ENCODE measurements around the gene S100A11.

DNA sequence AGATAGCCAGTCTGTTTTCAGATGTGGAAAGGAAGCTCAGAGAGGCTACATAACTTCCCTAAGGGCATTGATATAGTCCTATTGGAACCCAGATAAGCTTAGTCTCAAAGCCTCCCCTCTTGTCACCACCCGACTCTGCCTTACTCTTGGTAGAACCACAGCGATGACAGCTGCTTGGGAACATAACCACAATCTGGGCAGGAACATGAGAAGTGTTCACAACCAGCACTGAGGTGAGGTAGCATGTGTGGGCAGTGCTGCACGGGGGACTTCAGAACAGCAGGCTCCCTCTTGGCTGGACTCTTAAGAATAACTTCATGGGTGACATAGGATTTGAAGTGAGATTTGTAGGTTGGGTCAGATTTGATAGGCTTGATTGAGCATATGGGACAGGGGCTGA lies 33.8 kb downstream of the S100A11 start:
- TF ChIP-seq RXRA (IDR thresholded peaks at IDR 0.05; ENCODE audit: borderline replicate concordance, low read depth) (no peak), TAF1 (IDR thresholded peaks at IDR 0.05; ENCODE audit: borderline replicate concordance, low read depth, low read length) (no peak), USF2 (IDR thresholded peaks at IDR 0.05; ENCODE audit: borderline replicate concordance, low read depth, low read length) (no peak), FOXM1 (IDR thresholded peaks at IDR 0.05; ENCODE audit: low read depth) (no peak), GABPA (IDR thresholded peaks at IDR 0.05; ENCODE audit: low read depth) (no peak), RAD21 (IDR thresholded peaks at IDR 0.05; ENCODE audit: low read length) (no peak), POLR2AphosphoS5 (IDR thresholded peaks at IDR 0.05; ENCODE audit: low read depth, low read length) (no peak), SMC3 (IDR thresholded peaks at IDR 0.05; ENCODE audit: low read depth, low read length) (no peak), ELF1 (IDR thresholded peaks at IDR 0.05) (no peak)
- TF ChIP-seq, protein P1, sequence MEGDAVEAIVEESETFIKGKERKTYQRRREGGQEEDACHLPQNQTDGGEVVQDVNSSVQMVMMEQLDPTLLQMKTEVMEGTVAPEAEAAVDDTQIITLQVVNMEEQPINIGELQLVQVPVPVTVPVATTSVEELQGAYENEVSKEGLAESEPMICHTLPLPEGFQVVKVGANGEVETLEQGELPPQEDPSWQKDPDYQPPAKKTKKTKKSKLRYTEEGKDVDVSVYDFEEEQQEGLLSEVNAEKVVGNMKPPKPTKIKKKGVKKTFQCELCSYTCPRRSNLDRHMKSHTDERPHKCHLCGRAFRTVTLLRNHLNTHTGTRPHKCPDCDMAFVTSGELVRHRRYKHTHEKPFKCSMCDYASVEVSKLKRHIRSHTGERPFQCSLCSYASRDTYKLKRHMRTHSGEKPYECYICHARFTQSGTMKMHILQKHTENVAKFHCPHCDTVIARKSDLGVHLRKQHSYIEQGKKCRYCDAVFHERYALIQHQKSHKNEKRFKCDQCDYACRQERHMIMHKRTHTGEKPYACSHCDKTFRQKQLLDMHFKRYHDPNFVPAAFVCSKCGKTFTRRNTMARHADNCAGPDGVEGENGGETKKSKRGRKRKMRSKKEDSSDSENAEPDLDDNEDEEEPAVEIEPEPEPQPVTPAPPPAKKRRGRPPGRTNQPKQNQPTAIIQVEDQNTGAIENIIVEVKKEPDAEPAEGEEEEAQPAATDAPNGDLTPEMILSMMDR (IDR thresholded peaks at IDR 0.05): no peak
- TF ChIP-seq, protein P2, sequence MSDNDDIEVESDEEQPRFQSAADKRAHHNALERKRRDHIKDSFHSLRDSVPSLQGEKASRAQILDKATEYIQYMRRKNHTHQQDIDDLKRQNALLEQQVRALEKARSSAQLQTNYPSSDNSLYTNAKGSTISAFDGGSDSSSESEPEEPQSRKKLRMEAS (IDR thresholded peaks at IDR 0.05; ENCODE audit: low read depth): no peak
- TF ChIP-seq, protein P3, sequence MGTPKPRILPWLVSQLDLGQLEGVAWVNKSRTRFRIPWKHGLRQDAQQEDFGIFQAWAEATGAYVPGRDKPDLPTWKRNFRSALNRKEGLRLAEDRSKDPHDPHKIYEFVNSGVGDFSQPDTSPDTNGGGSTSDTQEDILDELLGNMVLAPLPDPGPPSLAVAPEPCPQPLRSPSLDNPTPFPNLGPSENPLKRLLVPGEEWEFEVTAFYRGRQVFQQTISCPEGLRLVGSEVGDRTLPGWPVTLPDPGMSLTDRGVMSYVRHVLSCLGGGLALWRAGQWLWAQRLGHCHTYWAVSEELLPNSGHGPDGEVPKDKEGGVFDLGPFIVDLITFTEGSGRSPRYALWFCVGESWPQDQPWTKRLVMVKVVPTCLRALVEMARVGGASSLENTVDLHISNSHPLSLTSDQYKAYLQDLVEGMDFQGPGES (IDR thresholded peaks at IDR 0.05; ENCODE audit: low read depth, low read length): no peak
